WTC11 (cell line): ENCODE measurements around the gene PIP4P1. TPM values are rescaled to one million over a fixed set of nuclear protein-coding genes. Genes with fewer than 3 reads are reported as not detected.

Experiments used
- ATAC-seq: fragments of 200-7000 bp; cut with Tn5 transposase; 2 replicates; pipeline ENCODE4 v1.10.0; 2021; ENCODE audit warnings: mild to moderate bottlenecking, moderate library complexity
- CTCF ChIA-PET: fragments of 300-600 bp; sonication (Branson Sonifier 250); formaldehyde crosslinking; loops from one replicate; lab custom pipeline; 2021; ENCODE audit warnings: antibody characterized with exemption; lab: Charles Lee
- POLR2A ChIA-PET: fragments of 350-600 bp; sonication (Branson Sonifier 250); formaldehyde crosslinking; loops from one replicate; lab custom pipeline; 2021; ENCODE audit warnings: antibody characterized with exemption; lab: Charles Lee
- DNase-seq: peaks from one replicate; pipeline ENCODE4 v3.0.0; 2021; ENCODE audit warnings: low spot score
- H3K27ac Mint-ChIP-seq: 2 replicates; pipeline ENCODE4 v1.8.0; 2021; ENCODE audit warnings: mixed read lengths
- H3K27me3 Mint-ChIP-seq: 2 replicates; pipeline ENCODE4 v1.8.0; 2021; ENCODE audit warnings: low read depth, mild to moderate bottlenecking, moderate library complexity, mixed read lengths
- H3K36me3 Mint-ChIP-seq: 2 replicates; pipeline ENCODE4 v1.8.0; 2021; ENCODE audit warnings: mixed read lengths
- H3K4me1 Mint-ChIP-seq: 2 replicates; pipeline ENCODE4 v1.8.0; 2022; ENCODE audit warnings: mixed read lengths
- H3K4me3 Mint-ChIP-seq: 2 replicates; pipeline ENCODE4 v1.8.0; 2021; ENCODE audit warnings: mild to moderate bottlenecking, moderate library complexity, mixed read lengths
- H3K9me3 Mint-ChIP-seq: 2 replicates; pipeline ENCODE4 v1.8.0; 2021; ENCODE audit warnings: mixed read lengths
- ARID4B ChIP-seq: sonication (generic); formaldehyde crosslinking; IDR thresholded peaks from 2 replicates; pipeline ENCODE4 v1.8.0; 2023; ENCODE audit warnings: missing genetic modification reagents, mild to moderate bottlenecking, borderline replicate concordance
- ELF4 ChIP-seq: sonication (generic); formaldehyde crosslinking; IDR thresholded peaks from 2 replicates; pipeline ENCODE4 v1.8.1; 2022; ENCODE audit warnings: low read depth, mild to moderate bottlenecking, moderate library complexity, missing genetic modification reagents
- FOXP1 ChIP-seq: sonication (generic); formaldehyde crosslinking; IDR thresholded peaks from 2 replicates; pipeline ENCODE4 v1.8.0; 2022; ENCODE audit warnings: missing genetic modification reagents, mild to moderate bottlenecking, moderate library complexity, borderline replicate concordance
- GRHL2 ChIP-seq: fragments of 250-450 bp; sonication (Bioruptor Pico); IDR thresholded peaks from 2 replicates; pipeline ENCODE4 v1.8.0; 2022; ENCODE audit warnings: mild to moderate bottlenecking, moderate library complexity; ENCODE audit not compliant: insufficient replicate concordance, severe bottlenecking
- IRF1 ChIP-seq: sonication (generic); formaldehyde crosslinking; IDR thresholded peaks from 2 replicates; pipeline ENCODE4 v1.8.0; 2023; ENCODE audit warnings: missing genetic modification reagents
- NR2C2 ChIP-seq: sonication (generic); formaldehyde crosslinking; IDR thresholded peaks from 2 replicates; pipeline ENCODE4 v1.8.0; 2022; ENCODE audit warnings: mild to moderate bottlenecking, missing genetic modification reagents
- NR3C1 ChIP-seq: sonication (generic); formaldehyde crosslinking; conservative IDR thresholded peaks from 2 replicates; pipeline ENCODE4 v1.8.1; 2023; ENCODE audit warnings: low read depth, mild to moderate bottlenecking, missing genetic modification reagents
- PREB ChIP-seq: sonication (generic); formaldehyde crosslinking; IDR thresholded peaks from 2 replicates; pipeline ENCODE4 v1.8.1; 2022; ENCODE audit warnings: mild to moderate bottlenecking, missing genetic modification reagents, moderate library complexity, borderline replicate concordance
- STAT6 ChIP-seq: sonication (generic); formaldehyde crosslinking; conservative IDR thresholded peaks from 2 replicates; pipeline ENCODE4 v1.8.1; 2023; ENCODE audit warnings: mild to moderate bottlenecking, low read depth, missing genetic modification reagents, moderate library complexity
- TEAD1 ChIP-seq: sonication (generic); formaldehyde crosslinking; IDR thresholded peaks from 2 replicates; pipeline ENCODE4 v1.8.0; 2022; ENCODE audit warnings: mild to moderate bottlenecking, missing genetic modification reagents
- ZNF512 ChIP-seq: sonication (generic); formaldehyde crosslinking; IDR thresholded peaks from 2 replicates; pipeline ENCODE4 v1.8.1; 2022; ENCODE audit warnings: missing genetic modification reagents, borderline replicate concordance
- ZNF671 ChIP-seq: fragments of 250-450 bp; sonication (Bioruptor Pico); IDR thresholded peaks from 2 replicates; pipeline ENCODE4 v1.8.0; 2021; ENCODE audit warnings: mild to moderate bottlenecking
- total RNA-seq: library from RNA; stranded (reverse); gene quantifications from 3 replicates; pipeline ENCODE4 v1.2.3, GENCODE V29; 2021
- TF ChIP-seq, protein P1 (sequence below): sonication (generic); formaldehyde crosslinking; IDR thresholded peaks from 2 replicates; pipeline ENCODE4 v1.8.1; 2023; ENCODE audit warnings: mild to moderate bottlenecking, missing genetic modification reagents
- TF ChIP-seq, protein P2 (sequence below): sonication (generic); formaldehyde crosslinking; IDR thresholded peaks from 2 replicates; pipeline ENCODE4 v1.8.1; 2022; ENCODE audit warnings: mild to moderate bottlenecking, moderate library complexity, missing genetic modification reagents
- TF ChIP-seq, protein P3 (sequence below): fragments of 250-450 bp; sonication (Bioruptor Pico); IDR thresholded peaks from 2 replicates; pipeline ENCODE4 v1.9.0; 2021; ENCODE audit warnings: moderate library complexity, mild to moderate bottlenecking, inconsistent platforms, borderline replicate concordance

PIP4P1 gene
- total RNA-seq, 1 experiment from 2014 or later: 34.1 TPM

GRCh38 chr14:20428010-20428365 lies 33.2 kb downstream of the PIP4P1 start:
- DNase-seq (no peak), ATAC-seq (no peak)
- no peaks in the 10 kb centered on the region for H3K9me3 Mint-ChIP-seq
- H3K27ac Mint-ChIP-seq: no peak overlapping the region
- ChIA-PET CTCF (interaction anchor here (2.4 kb wide), 1 partner anchor 12 kb away, joined by 8 read pairs; no protein-coding TSS in a partner anchor), POLR2A (no interaction called here)
- TF ChIP-seq NR2C2 (no peak), ZNF671 (CRISPR knock-in tag) (no peak), ZNF512 (no peak), FOXP1 (CRISPR knock-in tag) (no peak), ELF4 (CRISPR knock-in tag) (no peak), STAT6 (CRISPR knock-in tag) (no peak), TEAD1 (CRISPR knock-in tag) (no peak), GRHL2 (CRISPR knock-in tag) (no peak), ARID4B (CRISPR knock-in tag) (no peak), IRF1 (CRISPR knock-in tag) (no peak), PREB (CRISPR knock-in tag) (no peak), NR3C1 (no peak)
- TF ChIP-seq, protein P1, sequence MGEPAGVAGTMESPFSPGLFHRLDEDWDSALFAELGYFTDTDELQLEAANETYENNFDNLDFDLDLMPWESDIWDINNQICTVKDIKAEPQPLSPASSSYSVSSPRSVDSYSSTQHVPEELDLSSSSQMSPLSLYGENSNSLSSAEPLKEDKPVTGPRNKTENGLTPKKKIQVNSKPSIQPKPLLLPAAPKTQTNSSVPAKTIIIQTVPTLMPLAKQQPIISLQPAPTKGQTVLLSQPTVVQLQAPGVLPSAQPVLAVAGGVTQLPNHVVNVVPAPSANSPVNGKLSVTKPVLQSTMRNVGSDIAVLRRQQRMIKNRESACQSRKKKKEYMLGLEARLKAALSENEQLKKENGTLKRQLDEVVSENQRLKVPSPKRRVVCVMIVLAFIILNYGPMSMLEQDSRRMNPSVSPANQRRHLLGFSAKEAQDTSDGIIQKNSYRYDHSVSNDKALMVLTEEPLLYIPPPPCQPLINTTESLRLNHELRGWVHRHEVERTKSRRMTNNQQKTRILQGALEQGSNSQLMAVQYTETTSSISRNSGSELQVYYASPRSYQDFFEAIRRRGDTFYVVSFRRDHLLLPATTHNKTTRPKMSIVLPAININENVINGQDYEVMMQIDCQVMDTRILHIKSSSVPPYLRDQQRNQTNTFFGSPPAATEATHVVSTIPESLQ (CRISPR knock-in tag): no peak
- TF ChIP-seq, protein P2, sequence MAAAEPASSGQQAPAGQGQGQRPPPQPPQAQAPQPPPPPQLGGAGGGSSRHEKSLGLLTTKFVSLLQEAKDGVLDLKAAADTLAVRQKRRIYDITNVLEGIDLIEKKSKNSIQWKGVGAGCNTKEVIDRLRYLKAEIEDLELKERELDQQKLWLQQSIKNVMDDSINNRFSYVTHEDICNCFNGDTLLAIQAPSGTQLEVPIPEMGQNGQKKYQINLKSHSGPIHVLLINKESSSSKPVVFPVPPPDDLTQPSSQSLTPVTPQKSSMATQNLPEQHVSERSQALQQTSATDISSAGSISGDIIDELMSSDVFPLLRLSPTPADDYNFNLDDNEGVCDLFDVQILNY (CRISPR knock-in tag): no peak
- TF ChIP-seq, protein P3, sequence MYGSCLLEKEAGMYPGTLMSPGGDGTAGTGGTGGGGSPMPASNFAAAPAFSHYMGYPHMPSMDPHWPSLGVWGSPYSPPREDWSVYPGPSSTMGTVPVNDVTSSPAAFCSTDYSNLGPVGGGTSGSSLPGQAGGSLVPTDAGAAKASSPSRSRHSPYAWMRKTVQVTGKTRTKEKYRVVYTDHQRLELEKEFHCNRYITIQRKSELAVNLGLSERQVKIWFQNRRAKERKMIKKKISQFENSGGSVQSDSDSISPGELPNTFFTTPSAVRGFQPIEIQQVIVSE (CRISPR knock-in tag): no peak
- peaks cover 14% of the 10 kb centered on the region for H3K4me1 Mint-ChIP-seq
- H3K4me3 Mint-ChIP-seq: no peak overlapping the region
- no peaks in the 10 kb centered on the region for H3K36me3 Mint-ChIP-seq
- H3K27me3 Mint-ChIP-seq: no peaks in the 10 kb centered on the region
